ENCODE results near the gene CRYAB.
A peak's percentile ranks its signal among the peaks of the same experiment; 100 is the strongest.
"Not testable (repeated sequence)": the region's sequence is repeated elsewhere in the genome, so short reads cannot be mapped to it uniquely, and the experiment has no call there.

Gene CRYAB

DNA sequence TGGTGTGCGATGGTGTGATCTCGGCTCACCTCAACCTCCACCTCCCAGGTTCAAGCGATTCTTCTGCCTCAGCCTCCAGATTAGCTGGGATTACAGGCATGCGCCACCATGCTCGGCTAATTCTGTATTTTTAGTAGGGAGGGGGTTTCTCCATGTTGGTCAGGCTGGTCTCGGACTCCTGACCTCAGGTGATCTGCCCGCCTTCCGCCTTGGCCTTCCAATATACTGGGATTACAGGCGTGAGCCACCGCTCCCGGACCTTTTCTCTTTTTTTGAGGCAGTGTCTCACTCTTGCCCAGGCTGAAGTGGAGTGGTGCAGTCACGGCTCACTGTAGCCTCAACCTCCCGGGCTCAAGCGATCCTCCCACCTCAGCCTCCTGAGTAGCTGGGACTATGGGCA is 21.6 kb upstream of the CRYAB start:
- not testable (repeated sequence) for DNase-seq

DNA sequence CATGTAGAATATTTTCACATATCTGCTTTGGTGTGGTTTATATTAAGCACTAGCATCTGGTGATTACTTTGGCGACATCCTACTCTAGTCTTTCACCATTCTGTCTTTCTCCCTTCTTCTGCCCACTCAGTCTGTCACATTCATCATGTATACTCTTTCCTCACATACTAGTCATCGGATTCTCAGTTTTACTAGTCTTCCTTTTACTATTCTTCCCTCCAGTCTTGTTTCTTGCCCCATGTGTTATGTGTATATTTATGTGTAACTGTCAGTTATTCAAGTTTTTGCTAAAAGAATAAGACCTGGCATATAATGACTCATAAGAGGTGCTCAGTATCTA is 21.0 kb upstream of the CRYAB start:
- no peak for DNase-seq

DNA sequence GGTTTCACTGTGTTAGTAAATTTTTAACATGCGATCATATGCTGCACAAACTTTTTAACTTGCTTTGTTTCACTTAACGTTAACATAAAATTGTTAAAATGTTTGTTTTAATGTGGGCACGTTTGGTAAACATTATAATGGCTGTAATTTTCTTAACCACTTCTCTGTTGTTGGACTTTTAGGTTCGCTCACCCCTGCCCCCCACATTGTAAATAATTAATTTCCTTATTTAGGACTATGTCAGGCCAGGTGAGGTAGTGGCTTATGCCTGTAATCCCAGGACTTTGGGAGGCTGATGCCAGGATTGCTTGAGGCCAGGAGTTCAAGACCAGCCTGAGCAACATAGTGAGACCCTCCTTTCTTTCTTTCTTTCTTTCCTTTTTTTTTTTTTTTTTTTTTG is 18.9 kb upstream of the CRYAB start:
- no peak for DNase-seq

DNA sequence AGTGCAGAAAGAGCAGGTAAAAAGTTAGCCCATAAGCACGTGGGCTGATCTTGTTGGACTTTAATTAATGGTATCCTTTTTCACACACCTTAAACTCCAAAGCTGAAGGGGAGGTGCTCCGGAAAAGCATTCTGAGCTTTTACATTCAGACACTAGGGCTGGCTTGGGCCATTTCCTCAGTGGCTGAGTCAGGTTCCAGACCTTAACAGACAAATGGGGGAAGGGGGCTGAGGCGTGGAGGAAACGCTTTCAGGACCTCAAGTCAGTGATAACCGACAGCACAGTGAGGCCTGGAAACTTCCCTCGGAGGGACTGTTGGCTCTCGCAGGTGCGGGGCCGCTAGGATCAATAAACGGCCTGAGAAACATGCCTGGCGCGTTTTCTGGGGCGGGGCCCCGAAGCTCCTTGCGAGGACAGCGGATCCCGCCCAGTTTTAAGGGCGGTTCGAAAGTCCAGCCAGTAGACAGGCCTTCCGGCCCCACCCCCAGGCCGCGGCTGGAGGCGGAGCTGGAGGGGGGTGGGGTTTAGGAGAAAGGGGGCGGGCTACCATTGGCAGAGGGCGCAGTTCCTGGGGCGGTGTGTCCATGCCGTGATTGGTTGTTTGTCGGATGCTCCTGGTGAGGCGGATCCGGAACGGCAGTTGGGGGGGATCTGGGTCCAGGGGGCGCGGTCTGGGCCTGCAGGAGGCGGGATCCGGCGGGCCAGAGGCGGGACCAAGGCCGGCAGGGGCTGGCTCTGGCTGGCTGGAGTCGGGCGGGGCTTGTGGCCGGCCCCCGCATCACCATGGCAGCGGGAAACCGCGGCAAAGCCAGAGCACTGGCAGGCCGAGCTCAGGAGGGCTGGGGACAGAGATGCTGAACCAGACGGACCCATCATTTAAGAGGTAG is 15.2 kb upstream of the CRYAB start:
- DNase-seq, result peak; percentile 83 to 100 (median 98)

DNA sequence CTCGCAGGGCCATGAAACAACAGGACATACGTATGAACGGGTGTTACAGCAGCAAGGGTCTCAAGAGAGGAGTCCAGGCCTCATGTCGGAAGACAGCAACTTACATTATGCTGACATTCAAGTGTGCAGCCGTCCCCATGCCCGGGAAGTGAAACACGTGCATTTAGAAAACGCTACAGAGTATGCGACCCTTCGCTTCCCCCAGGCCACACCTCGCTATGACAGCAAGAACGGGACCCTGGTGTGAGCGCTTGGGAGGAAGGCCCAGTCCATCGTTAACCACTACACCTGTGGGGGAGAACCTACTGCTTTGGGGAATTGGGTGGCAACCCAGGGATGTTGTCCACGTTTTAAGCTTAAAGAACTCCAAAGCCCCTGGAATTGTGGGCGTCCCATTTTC is 14.4 kb upstream of the CRYAB start:
- no peak for DNase-seq

DNA sequence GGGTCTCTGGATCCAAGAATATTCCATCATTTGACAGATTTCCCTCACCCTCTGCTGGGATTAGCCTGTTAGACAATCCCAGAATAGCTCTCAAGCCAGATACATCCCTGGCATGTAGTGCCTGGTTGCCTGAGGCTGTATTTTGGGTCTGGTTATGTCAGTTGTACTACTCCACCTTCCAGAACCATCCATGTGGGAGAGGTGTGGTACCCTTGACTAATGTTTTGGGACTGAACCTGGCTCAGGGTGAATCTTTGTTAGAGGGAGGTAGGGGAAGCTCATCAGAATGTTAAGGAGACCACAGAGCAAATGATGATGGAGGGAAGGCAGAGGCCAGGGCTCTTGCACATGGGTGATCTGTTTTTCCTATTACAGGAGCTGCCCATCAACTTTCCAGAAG is 12.4 kb upstream of the CRYAB start:
- no peak for DNase-seq

DNA sequence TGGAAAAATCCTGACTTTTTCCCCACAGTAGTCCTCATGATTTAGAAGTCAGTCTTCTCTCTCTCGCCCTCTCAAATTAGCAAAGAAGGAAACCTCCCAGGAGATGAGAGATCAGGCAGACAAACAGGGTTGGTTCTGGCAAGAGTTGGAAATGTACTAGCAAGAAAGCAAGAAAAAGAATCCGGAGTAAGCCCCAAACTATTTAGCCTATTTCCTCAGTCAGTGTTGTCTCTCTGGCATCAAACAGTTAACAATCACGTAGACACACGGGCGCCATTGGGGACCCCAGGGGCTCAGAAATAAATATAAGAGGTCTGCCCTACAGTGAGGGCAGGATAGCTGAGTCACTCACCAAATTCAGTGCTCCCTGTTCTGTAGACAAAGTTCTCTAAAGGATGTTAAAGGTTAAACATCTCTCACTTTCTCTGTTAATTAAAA is 11.8 kb upstream of the CRYAB start:
- DNase-seq, result no peak

DNA sequence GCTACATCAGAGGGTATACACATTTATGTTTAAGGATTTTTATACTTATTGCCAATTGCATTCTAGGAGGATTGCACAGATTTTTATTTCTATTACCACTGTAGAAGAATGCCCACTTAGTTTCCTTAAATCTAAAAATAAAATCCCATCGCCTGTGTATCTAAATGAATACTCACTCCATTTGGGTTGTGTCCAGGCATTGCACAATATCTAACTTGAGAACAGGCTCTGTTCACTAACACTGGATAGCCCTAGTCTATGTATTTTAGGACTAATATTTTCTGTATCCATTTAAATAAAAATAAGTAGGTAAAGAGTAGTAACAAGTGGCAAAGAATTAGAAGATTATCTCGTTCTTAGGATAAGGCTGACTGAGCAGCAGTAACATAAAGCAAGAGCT is 11.2 kb upstream of the CRYAB start:
- DNase-seq, result no peak

DNA sequence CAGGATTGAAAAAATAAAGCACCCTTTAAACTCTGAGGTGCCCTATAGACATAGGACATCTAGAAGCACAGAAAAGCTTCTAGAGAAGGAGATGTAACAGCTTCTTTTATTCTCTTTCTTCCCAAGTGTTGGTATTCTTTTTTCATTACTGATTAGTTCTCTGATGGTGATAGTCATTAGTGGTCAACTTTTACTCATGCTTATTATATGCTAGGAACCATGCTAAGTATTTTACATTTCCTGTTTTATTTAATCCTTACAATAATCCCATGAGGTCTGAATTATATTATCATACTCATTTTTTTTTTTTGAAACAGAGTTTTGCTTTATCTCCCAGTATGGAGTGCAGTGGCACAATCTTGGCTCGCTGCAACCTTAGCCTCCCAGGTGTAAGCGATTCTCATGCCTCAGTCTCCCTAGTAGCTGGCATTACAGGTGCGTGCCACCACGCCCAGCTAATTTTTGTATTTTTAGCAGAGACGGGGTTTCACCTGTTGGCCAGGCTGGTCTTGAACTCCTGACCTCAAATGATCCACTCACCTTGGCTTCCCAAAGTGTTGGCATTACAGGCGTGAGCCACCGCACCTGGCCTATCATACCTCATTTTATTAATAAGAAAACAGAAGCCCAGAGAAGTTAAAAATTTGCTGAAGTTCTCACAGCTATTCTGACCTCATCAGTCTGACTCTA is 10.1 kb upstream of the CRYAB start:
- DNase-seq, result no peak

DNA sequence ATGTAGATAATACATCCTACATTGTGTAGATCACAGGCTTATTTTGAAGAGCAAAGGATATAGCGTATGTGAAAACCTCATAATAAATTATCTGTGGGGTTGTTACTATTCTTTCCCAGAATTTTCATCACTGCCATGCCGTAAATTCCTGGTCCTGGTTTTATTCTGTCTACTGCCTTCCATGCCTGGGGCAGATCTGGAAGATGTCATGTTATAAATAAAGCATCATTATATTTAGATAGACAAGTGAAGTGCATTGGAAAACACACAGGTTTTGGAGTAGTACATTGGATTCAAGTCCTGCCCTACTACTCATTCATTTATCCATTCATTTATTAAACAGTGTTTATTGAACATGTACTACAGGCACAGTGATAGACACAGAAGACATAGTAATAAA is 9.3 kb upstream of the CRYAB start:
- DNase-seq, result no peak

DNA sequence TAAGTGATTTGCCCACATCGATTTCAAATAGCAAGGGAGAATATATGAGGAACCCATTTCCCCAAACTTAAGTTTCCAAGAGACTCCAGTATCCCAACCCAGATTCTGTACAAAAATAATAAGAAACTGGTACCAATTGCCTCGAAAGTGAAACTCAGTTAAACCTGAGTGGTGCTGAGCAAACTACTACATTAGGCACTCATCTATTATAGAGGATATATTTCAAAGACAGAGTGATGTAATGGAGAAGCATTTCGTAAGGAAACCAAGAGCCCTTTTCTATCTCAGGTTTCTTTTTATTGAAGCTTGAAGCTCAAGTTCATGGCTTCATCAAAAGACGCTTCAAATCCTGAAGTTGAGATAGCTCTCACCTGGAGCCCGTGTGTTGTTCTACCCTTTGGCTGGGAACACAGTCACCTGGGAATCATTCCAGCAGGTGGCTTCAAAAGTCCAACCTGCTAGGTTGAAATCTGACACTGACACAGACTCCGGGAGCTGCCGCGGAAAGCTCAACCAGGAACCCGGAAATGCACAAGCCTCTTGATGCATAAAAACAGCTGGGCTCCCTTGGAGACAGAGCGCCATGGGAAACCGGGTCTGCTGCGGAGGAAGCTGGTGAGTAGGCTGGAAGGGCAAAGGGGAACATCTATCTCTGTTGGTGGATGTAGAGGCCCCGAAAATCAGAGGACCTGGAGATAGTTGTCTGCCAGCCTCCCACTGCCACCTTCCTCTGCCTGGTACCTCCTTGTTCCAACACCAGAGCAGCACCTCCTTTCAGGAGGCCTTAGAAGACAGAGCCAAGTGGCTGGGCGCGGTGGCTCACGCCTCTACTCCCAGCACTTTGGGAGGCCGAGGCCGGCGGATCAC is 7.1 kb upstream of the CRYAB start, which contains the start of gene C11orf52:
Gene C11orf52, plus strand, starts transcription at position 524 of the 867 bp plus-strand sequence. Its CDS starts 60 bp downstream, at position 584.
- DNase-seq, result peak in 2 of 14 donors; percentile 12 to 14

DNA sequence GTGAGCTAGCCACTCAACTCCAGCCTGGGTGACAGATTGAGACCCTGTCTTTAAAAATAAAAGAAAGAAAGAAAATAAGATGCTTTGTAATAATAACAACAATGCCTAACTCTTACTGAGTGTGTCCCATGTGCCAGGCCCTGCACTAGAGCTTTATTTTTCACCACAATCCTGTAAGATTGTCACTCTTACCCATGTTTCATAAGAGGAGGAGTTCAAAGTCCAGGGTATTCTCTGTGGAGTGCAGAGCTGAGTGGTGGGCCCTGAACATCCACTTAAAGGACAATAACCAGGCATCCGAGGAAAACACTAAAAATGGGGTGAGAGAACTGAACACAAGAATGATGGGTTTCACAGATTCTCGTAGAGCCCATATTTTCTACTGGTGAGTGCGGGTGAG is 6.2 kb upstream of the CRYAB start:
- DNase-seq, result no peak

DNA sequence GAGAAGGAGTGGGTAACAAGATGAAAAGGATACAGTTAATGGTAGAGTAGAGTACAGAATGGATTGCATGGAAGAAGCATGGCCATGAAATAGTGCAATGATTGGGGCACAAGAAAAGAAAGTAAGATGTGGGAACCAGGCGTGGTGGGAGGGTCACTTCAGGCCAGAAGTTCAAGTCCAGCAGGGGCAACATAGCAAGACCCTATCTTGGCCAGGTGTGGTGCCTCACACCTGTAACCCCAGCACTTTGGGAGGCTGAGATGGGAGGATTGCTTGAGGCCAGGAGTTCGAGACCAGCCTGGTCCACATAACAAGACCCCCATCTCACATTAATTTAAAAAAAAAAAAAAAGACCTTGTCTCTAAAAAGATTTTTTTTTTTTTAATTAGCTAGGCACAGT is 5.7 kb upstream of the CRYAB start:
- DNase-seq, result no peak

DNA sequence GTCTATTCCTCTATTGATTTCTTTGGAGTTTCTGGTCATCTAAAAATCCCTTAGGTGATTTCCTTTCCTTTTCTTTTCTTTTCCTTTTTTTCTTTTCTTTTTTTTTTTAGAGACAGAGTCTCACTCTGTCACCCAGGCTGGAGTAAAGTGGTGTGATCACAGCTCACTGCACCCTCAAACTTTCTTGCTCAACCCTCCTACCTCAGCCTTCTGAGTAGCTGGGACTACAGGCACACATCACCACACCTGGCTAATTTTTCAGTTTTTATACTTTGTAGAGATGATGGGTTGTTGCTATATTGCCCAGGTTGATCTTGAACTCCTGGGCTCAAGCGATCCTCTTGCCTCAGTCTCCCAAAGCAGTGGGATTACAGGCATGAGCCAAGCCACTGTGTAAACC is 5.2 kb upstream of the CRYAB start:
- no peak for DNase-seq

DNA sequence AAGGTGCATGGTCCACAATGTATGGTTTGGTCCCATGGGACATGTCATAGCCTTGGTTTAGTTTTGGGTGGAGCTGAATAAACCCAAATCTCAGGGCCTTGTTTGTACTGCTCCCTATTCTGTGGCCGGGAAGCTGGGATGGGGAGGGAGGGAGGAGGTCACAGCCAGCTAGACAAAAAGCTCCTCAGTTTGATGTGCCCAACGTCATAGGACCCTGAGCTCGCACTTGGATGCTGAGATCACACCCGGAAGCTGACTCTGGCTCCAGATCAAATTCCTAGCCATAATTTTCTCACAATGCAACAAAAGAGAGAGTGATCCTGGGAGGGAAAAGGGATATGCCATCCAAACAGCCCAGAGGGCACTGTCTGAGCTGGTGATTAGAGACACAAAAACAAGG is 2.4 kb upstream of the CRYAB start:
- peak in 12 of 14 donors; percentile 45 to 84 (median 74) for DNase-seq

DNA sequence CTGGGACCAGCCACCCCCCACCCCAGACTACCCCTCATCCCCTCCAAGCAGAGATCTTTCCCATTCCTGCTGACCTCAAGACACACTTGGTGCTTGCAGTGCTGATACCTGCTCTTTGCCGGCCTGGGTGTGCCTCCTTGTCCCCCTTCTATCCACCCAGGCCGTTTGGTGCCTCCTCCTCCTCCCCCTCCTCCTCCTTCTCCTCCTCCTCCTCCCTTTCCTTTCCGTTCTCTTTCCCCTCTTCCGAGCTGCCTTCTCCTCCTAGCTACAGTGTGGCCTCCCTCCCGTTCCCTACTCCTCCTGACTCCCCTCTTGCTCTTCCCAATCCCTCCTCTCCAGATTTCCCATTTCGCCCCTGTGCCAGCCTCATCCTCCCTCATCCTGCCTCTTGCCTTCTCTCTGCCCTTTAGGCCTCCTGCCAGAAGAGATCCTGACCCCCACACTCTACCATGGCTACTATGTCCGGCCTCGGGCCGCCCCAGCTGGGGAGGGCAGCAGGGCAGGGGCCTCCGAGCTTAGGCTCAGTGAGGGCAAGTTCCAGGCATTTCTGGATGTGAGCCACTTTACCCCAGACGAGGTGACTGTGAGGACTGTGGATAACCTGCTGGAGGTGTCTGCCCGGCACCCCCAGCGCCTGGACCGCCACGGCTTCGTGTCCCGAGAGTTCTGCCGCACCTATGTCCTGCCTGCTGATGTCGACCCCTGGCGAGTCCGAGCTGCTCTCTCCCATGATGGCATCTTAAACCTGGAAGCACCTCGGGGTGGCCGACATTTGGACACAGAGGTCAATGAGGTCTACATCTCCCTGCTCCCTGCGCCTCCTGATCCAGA is 1.7 kb upstream of the CRYAB start:
- peak in 10 of 14 donors; percentile 45 to 77 (median 64) for DNase-seq

DNA sequence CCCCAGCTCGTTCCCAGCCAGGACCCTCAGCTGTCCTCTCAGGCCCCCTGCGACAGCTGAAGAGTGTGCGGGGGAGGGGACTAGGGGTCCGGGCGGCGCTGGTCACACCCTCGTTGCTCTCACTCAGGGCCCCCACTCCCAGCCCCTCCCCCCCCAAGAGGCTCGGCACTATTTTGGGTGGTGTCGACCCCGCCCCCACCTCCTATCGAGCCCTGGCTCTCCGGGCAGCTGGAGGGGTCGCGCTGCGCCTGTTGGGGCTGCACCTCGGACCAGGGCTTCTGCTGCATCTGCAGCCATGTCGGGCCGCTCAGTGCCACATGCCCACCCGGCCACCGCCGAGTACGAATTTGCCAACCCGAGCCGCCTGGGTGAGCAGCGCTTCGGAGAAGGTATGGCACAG is 965 bp upstream of the CRYAB start, which contains the start of gene HSPB2:
Gene HSPB2, plus strand, starts transcription at position 200 of the 400 bp plus-strand sequence. Its CDS starts 96 bp downstream, at position 296.
- peak in 4 of 14 donors; percentile 47 to 68 (median 60) for DNase-seq

DNA sequence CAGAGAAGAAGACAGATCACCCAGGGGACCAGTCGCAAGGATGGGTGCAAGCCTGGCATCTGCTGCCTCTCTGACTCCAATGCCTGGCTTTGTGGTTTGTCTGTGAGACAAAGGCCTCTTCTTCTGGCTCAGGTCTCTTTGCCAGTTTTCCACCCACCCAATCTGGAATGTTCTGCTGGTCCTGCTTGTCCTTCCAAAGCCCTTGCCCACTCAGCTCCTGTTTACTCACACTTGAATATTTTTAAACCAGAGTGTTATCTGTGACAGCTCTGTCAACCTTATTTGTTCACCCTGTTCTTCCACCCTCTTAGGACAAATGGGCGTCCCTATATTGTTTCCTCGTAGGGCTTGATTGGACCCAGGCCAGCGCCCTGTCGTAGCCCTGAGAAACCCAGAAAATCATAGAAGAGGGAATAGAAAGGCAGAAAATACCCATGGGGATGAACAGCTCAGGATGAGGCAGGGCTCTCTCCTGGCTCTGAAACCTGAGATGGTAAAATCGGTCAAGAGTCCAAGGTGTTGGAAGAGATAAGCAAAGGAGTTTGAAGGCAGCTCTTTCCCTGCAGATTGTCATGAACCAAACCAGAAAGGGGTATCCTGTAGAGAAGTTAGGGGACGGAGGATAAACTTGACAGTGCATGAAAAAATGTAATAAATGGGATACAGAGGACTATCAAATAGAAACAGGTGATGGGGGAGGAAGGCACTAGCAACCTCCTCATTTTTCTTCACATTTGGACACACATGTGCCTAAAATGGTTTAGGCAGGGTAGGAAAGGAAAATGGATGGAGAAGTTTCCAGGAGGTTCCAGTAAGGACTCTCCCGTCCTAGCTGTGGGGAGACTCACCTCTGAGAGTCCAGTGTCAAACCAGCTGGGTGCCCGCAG is 651 bp downstream of the CRYAB start:
- peak in 12 of 14 donors; percentile 41 to 82 (median 74) for DNase-seq

DNA sequence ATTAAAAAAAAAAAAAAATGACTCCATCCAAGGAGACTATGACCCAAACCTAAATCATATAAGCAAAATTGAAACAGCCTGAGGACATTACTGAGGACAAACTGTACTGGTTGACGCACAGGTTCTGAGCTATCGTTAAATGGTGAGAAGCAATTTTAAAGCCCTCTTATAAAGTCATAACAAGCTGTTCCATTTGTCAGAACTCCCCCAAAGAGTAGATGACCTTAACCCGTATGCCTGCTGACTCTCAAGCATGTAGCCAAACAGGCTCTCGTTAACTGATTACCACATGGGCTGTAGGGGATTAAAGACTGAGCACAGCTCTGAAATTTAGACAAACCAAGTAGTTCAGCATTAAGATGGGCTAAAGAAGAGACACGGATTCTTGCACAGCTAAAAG is 2.2 kb downstream of the CRYAB start:
- DNase-seq, result peak in 1 of 14 donors; percentile 46

DNA sequence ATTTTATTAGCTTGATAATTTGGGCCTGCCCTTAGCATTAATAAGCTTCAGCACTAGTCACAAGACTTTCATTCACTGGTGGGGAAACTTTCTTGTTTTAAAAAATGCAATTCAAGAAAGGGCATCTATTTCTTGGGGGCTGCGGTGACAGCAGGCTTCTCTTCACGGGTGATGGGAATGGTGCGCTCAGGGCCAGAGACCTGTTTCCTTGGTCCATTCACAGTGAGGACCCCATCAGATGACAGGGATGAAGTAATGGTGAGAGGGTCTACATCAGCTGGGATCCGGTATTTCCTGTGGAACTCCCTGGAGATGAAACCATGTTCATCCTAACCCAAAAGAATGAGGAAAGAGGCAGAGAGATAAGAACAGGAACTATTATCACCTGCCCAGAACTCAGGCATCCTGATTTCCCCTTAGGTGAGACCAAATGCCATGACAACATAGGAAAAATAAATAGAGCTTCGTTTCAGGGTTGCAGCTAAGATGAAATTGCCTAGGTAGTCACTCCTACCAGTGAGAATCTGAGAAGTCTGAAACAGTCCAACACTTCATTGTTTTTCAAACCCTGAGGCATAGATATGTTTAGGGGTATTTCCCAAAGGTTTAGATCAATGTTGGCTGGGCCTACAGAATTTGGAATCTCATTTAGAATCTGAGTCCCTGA is 2.8 kb downstream of the CRYAB start:
- DNase-seq, result peak in 2 of 14 donors; percentile 29 to 31
